Left lung (tissue), 10 donors: ENCODE results near the gene NEBL. TPM values are rescaled to one million over a fixed set of nuclear protein-coding genes. Genes with fewer than 3 reads are reported as not detected.

Source experiments
- ATAC-seq: fragments of 200-7000 bp; cut with Tn5 transposase; one replicate; pipeline ENCODE4 v1.9.1; 2020; ENCODE audit warnings: moderate library complexity
- DNase-seq, 4 donors: peaks; one replicate each; pipeline ENCODE4 v3.0.0-alpha.2; 2013 to 2020
- H3K27ac ChIP-seq, 2 donors: fragments of 200-600 bp; sonication (generic) in 1 of 2; one replicate each; pipeline versions ENCODE4 v1.5.0 to v1.8.0; 2020 to 2021
- H3K27me3 ChIP-seq, 2 donors: fragments of 200-600 bp; sonication (generic) in 1 of 2; one replicate each; pipeline versions ENCODE4 v1.5.0 to v1.8.0; 2020 to 2021
- H3K36me3 ChIP-seq, 2 donors: fragments of 200-600 bp; sonication (generic) in 1 of 2; one replicate each; pipeline versions ENCODE4 v1.5.0 to v1.8.0; 2020 to 2021
- H3K4me1 ChIP-seq, 2 donors: fragments of 200-600 bp; one replicate each; pipeline ENCODE4 v1.8.0; 2021
- H3K4me3 ChIP-seq, 2 donors: fragments of 200-600 bp; sonication (generic) in 1 of 2; one replicate each; pipeline versions ENCODE4 v1.5.0 to v1.8.0; 2020 to 2021; ENCODE audit warnings: mild to moderate bottlenecking in 1 of 2
- H3K9me3 ChIP-seq, 2 donors: fragments of 200-600 bp; sonication (generic) in 1 of 2; one replicate each; pipeline versions ENCODE4 v1.5.0 to v1.8.0; 2020 to 2021
- CTCF ChIP-seq, 2 donors: fragments of 200-600 bp; sonication (generic) in 1 of 2; IDR thresholded peaks; one replicate each; pipeline versions ENCODE4 v1.5.0 to v1.8.0; 2021; ENCODE audit warnings: antibody characterized with exemption in 2 of 2
- intact Hi-C, 2 donors: fragments of 100-400 bp; cut with DNase I; formaldehyde crosslinking; loops; one replicate each; pipeline versions ENCODE4 v1.11.2 to v1.14.2; 2022
- polyA plus RNA-seq, 6 donors: library from polyadenylated mRNA; unstranded; fragments of 120-200 nt; gene quantifications; one replicate each; pipeline ENCODE4 v1.2.1, GENCODE V29; 2013; ENCODE audit not compliant: insufficient read length in 6 of 6
- total RNA-seq, 2 donors: library from RNA; stranded (reverse); fragmentation: NEBNext Ultra II Directional; extraction: Animal tissue kit (Norgen Biotek cat#: 25700); gene quantifications; one replicate each; pipeline ENCODE4 v1.2.1, GENCODE V29; 2021
- donor health status: DM: no; HTN: yes; CAD: no.
- donor health status: DM: no; HTN: no; CAD: no.

The NEBL gene
- total and polyA plus RNA-seq, 8 donors: 14.0 to 65.9 (median 20.2) TPM

GRCh38 chr10:20853276-20853675 lies 43.8 kb downstream of the NEBL start:
- Histone ChIP-seq H3K4me1 (no peaks in the 10 kb centered on the region), H3K9me3 (no peaks in the 10 kb centered on the region), H3K4me3 (no peak overlapping the region), H3K27ac (no peak overlapping the region), H3K27me3 (no peaks in the 10 kb centered on the region), H3K36me3 (no peaks in the 10 kb centered on the region)
- DNase-seq (no peak), ATAC-seq (no peak)
- intact Hi-C loops: no loop called here
- TF ChIP-seq CTCF (IDR thresholded peaks at IDR 0.05): no peak

GRCh38 chr10:20852303-20852702 lies 44.8 kb downstream of the NEBL start:
- Histone ChIP-seq H3K9me3 (no peaks in the 10 kb centered on the region), H3K27me3 (no peaks in the 10 kb centered on the region), H3K36me3 (no peaks in the 10 kb centered on the region), H3K4me3 (no peak overlapping the region), H3K4me1 (no peaks in the 10 kb centered on the region), H3K27ac (no peak overlapping the region)
- intact Hi-C loops: no loop called here
- DNase-seq (no peak), ATAC-seq (no peak)
- TF ChIP-seq CTCF (IDR thresholded peaks at IDR 0.05): no peak

GRCh38 chr10:20847512-20847911 lies 49.6 kb downstream of the NEBL start:
- Histone ChIP-seq H3K27me3 (no peaks in the 10 kb centered on the region), H3K4me1 (no peaks in the 10 kb centered on the region), H3K9me3 (no peaks in the 10 kb centered on the region), H3K36me3 (no peaks in the 10 kb centered on the region), H3K4me3 (no peak overlapping the region), H3K27ac (no peak overlapping the region)
- no peak for DNase-seq
- TF ChIP-seq CTCF (IDR thresholded peaks at IDR 0.05): no peak
- no peak for ATAC-seq
- intact Hi-C loops: no loop called here

GRCh38 chr10:20846263-20846662 lies 50.8 kb downstream of the NEBL start:
- DNase-seq: no peak

GRCh38 chr10:20841419-20841818 lies 55.7 kb downstream of the NEBL start:
- no peak for TF ChIP-seq CTCF (IDR thresholded peaks at IDR 0.05)
- peaks cover 0 to 12% of the 10 kb centered on the region in 2 donors for H3K9me3 ChIP-seq
- no peak overlapping the region for H3K4me3 ChIP-seq
- H3K27me3 ChIP-seq: no peaks in the 10 kb centered on the region
- DNase-seq (no peak), ATAC-seq (no peak)
- H3K36me3 ChIP-seq: peaks cover 0 to 20% of the 10 kb centered on the region in 2 donors
- no peak overlapping the region for H3K27ac ChIP-seq
- no peaks in the 10 kb centered on the region for H3K4me1 ChIP-seq
- intact Hi-C loops: no loop called here

More at GRCh38 chr10:20846263-20846662, 50.8 kb downstream of the NEBL start:
- Histone ChIP-seq H3K4me3 (no peak overlapping the region), H3K36me3 (no peaks in the 10 kb centered on the region), H3K27me3 (no peaks in the 10 kb centered on the region), H3K9me3 (no peaks in the 10 kb centered on the region), H3K27ac (no peak overlapping the region), H3K4me1 (no peaks in the 10 kb centered on the region)
- no peak for TF ChIP-seq CTCF (IDR thresholded peaks at IDR 0.05)
- intact Hi-C loops: no loop called here
- no peak for ATAC-seq
